Skeletal muscle tissue (tissue), 4 donors: ENCODE results near the gene S100A13. TPM values are rescaled to one million over a fixed set of nuclear protein-coding genes. Genes with fewer than 3 reads are reported as not detected.

Experiments used
- H3K27ac ChIP-seq: one replicate; pipeline ENCODE4 v1.7.0; 2013; ENCODE audit warnings: mild to moderate bottlenecking, low read depth, low read length, inconsistent platforms
- H3K27me3 ChIP-seq, 3 donors: one replicate each; pipeline ENCODE4 v1.7.0; 2013; ENCODE audit warnings: low read length in 3 of 3; ENCODE audit not compliant: control insufficient read depth in 3 of 3, insufficient read depth in 3 of 3
- H3K36me3 ChIP-seq, 3 donors: one replicate each; pipeline ENCODE4 v1.7.0; 2013; ENCODE audit warnings: low read length in 3 of 3; ENCODE audit not compliant: control insufficient read depth in 3 of 3, insufficient read depth in 3 of 3
- H3K4me1 ChIP-seq, 3 donors: one replicate each; pipeline ENCODE4 v1.7.0; 2013; ENCODE audit warnings: low read length in 3 of 3, mild to moderate bottlenecking in 3 of 3; ENCODE audit not compliant: control insufficient read depth in 3 of 3, insufficient read depth in 3 of 3
- H3K4me3 ChIP-seq, 3 donors: one replicate each; pipeline ENCODE4 v1.7.0; 2013; ENCODE audit warnings: low read length in 3 of 3
- H3K9ac ChIP-seq, 3 donors: one replicate each; pipeline ENCODE4 v1.7.0; 2013; ENCODE audit warnings: low read length in 3 of 3, mild to moderate bottlenecking in 3 of 3, moderate library complexity in 2 of 3, low read depth in 1 of 3
- H3K9me3 ChIP-seq, 3 donors: one replicate each; pipeline ENCODE4 v1.7.0; 2013; ENCODE audit warnings: low read length in 3 of 3; ENCODE audit not compliant: control insufficient read depth in 3 of 3
- total RNA-seq: library from RNA; depleted of rRNA; stranded (reverse); fragments of >200 nt; gene quantifications from one replicate; pipeline ENCODE4 v1.2.3, GENCODE V29; 2014
- donor health status: Osteomylitis.

The S100A13 gene
- total RNA-seq, 1 donor from 2014 or later: 55.3 TPM

- peaks cover 53 to 84% (median 70%) of the 10 kb centered on the region in 3 donors for H3K4me1 ChIP-seq
- H3K27me3 ChIP-seq: no peaks in the 10 kb centered on the region
- H3K4me3 ChIP-seq: peak overlapping the region in 1 of 3 donors; percentile 27
- H3K27ac ChIP-seq: peak overlapping the region; percentile 79
- H3K9me3 ChIP-seq: no peaks in the 10 kb centered on the region
- peaks cover 27 to 69% (median 51%) of the 10 kb centered on the region in 3 donors for H3K36me3 ChIP-seq
- H3K9ac ChIP-seq: peak overlapping the region in 2 of 3 donors; percentile 51 to 65
Measured at GRCh38 chr1:153639280-153639679, 12.0 kb upstream of the S100A13 start.

- Histone ChIP-seq H3K4me1 (peaks cover 49 to 81% (median 65%) of the 10 kb centered on the region in 3 donors), H3K4me3 (peak overlapping the region in 1 of 3 donors; percentile 46), H3K27ac (peak overlapping the region; percentile 79), H3K9ac (peak overlapping the region; percentile 1 to 51 (median 33)), H3K36me3 (peaks cover 30 to 59% (median 49%) of the 10 kb centered on the region in 3 donors), H3K9me3 (no peaks in the 10 kb centered on the region), H3K27me3 (no peaks in the 10 kb centered on the region)
Measured at GRCh38 chr1:153638261-153638660, 11.0 kb upstream of the S100A13 start.

- Histone ChIP-seq H3K9me3 (no peaks in the 10 kb centered on the region), H3K36me3 (peaks cover 21 to 47% (median 30%) of the 10 kb centered on the region in 3 donors), H3K9ac (peak overlapping the region in 1 of 3 donors; percentile 70), H3K27ac (peak overlapping the region; percentile 79), H3K4me3 (peak overlapping the region; percentile 45 to 99 (median 56)), H3K4me1 (peaks cover 60 to 72% (median 72%) of the 10 kb centered on the region in 3 donors), H3K27me3 (no peaks in the 10 kb centered on the region)
Measured at GRCh38 chr1:153636312-153636711, 9.0 kb upstream of the S100A13 start.

GRCh38 chr1:153635872-153636271 is 8.6 kb upstream of the S100A13 start:
- Histone ChIP-seq H3K4me1 (peaks cover 63 to 72% (median 72%) of the 10 kb centered on the region in 3 donors), H3K9ac (peak overlapping the region; percentile 43 to 99 (median 70)), H3K36me3 (peaks cover 19 to 43% (median 26%) of the 10 kb centered on the region in 3 donors), H3K27me3 (no peaks in the 10 kb centered on the region), H3K27ac (peak overlapping the region; percentile 79), H3K4me3 (peak overlapping the region; percentile 45 to 99 (median 56)), H3K9me3 (no peaks in the 10 kb centered on the region)

GRCh38 chr1:153633754-153634665 is 6.7 kb upstream of the S100A13 start, which contains the start of gene CHTOP:
Gene CHTOP, plus strand, starts transcription at chr1:153634066. Its CDS starts 2,523 bp downstream, at chr1:153636589.
- H3K4me1 ChIP-seq: peaks cover 67 to 75% (median 73%) of the 10 kb centered on the region in 3 donors

GRCh38 chr1:153633161-153633753 is 6.0 kb upstream of the S100A13 start:
- Histone ChIP-seq H3K27ac (peak overlapping the region; percentile 99), H3K9me3 (no peaks in the 10 kb centered on the region), H3K36me3 (peaks cover 18 to 24% (median 20%) of the 10 kb centered on the region in 3 donors), H3K4me3 (peak overlapping the region; percentile 67 to 99 (median 98)), H3K4me1 (peaks cover 60 to 76% (median 65%) of the 10 kb centered on the region in 3 donors), H3K9ac (peak overlapping the region; percentile 36 to 100 (median 99)), H3K27me3 (no peaks in the 10 kb centered on the region)

More at GRCh38 chr1:153633754-153634665, 6.7 kb upstream of the S100A13 start, which contains the start of gene CHTOP:
- H3K4me3 ChIP-seq: peak within 1 kb of the TSS; percentile 98 to 99 (median 99)
- peak within 1 kb of the TSS; percentile 99 to 100 (median 100) for H3K9ac ChIP-seq
- peaks cover 19 to 28% (median 20%) of the 10 kb centered on the region in 3 donors for H3K36me3 ChIP-seq
- H3K27ac ChIP-seq: peak within 1 kb of the TSS; percentile 99
- H3K27me3 ChIP-seq: no peaks in the 10 kb centered on the region
- H3K9me3 ChIP-seq: no peaks in the 10 kb centered on the region

- Histone ChIP-seq H3K27me3 (no peaks in the 10 kb centered on the region), H3K36me3 (peaks cover 1 to 11% (median 8%) of the 10 kb centered on the region in 3 donors), H3K4me3 (peak overlapping the region in 2 of 3 donors; percentile 75 to 84), H3K9ac (peak overlapping the region; percentile 40 to 96 (median 40)), H3K9me3 (no peaks in the 10 kb centered on the region), H3K27ac (peak overlapping the region; percentile 91), H3K4me1 (peaks cover 58 to 75% (median 61%) of the 10 kb centered on the region in 3 donors)
Measured at GRCh38 chr1:153631047-153632022, 4.0 kb upstream of the S100A13 start.

GRCh38 chr1:153630384-153630783 is 3.1 kb upstream of the S100A13 start:
- no peaks in the 10 kb centered on the region for H3K27me3 ChIP-seq
- peak overlapping the region; percentile 91 for H3K27ac ChIP-seq
- H3K4me3 ChIP-seq: peak overlapping the region; percentile 75 to 84 (median 75)
- peak overlapping the region; percentile 63 to 96 (median 85) for H3K9ac ChIP-seq
- no peaks in the 10 kb centered on the region for H3K9me3 ChIP-seq
- H3K36me3 ChIP-seq: peaks cover 2 to 12% (median 6%) of the 10 kb centered on the region in 3 donors
- H3K4me1 ChIP-seq: peaks cover 57 to 73% (median 60%) of the 10 kb centered on the region in 3 donors

- H3K27ac ChIP-seq: peak overlapping the region; percentile 91
- peaks cover 56 to 73% (median 60%) of the 10 kb centered on the region in 3 donors for H3K4me1 ChIP-seq
- H3K27me3 ChIP-seq: no peaks in the 10 kb centered on the region
- no peaks in the 10 kb centered on the region for H3K9me3 ChIP-seq
- peak overlapping the region; percentile 75 to 88 (median 84) for H3K4me3 ChIP-seq
- H3K9ac ChIP-seq: peak overlapping the region; percentile 83 to 96 (median 85)
- peaks cover 4 to 14% (median 6%) of the 10 kb centered on the region in 3 donors for H3K36me3 ChIP-seq
Measured at GRCh38 chr1:153629971-153630370, 2.7 kb upstream of the S100A13 start.
